GM18520 (cell line): ENCODE data around the gene SLC1A5.

ENCODE experiments used
- ATAC-seq: cut with Tn5 transposase; IDR thresholded peaks from one replicate; pipeline ENCODE4 v1.9.1; 2021; ENCODE audit not compliant: unreplicated experiment

SLC1A5 gene

DNA sequence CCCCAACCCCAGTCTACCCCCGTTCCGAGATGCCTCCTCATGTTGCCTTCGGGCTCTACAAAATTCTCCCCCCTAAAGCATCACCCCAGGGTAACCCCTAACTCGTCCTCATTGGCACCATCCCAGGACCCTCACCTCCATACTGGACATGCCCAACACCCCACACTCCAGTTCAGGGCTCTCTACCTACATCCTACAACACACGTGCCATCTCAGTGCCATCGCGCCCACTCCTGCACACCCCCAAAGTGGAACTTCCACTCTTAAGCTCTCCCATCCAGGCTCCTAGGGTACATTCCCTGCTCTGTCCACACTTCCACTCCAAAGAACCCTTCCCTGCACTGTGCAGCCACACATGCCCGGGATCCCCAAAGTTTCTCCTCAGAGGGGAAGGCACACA, 43.4 kb downstream of the SLC1A5 start:
- ATAC-seq = no peak

DNA sequence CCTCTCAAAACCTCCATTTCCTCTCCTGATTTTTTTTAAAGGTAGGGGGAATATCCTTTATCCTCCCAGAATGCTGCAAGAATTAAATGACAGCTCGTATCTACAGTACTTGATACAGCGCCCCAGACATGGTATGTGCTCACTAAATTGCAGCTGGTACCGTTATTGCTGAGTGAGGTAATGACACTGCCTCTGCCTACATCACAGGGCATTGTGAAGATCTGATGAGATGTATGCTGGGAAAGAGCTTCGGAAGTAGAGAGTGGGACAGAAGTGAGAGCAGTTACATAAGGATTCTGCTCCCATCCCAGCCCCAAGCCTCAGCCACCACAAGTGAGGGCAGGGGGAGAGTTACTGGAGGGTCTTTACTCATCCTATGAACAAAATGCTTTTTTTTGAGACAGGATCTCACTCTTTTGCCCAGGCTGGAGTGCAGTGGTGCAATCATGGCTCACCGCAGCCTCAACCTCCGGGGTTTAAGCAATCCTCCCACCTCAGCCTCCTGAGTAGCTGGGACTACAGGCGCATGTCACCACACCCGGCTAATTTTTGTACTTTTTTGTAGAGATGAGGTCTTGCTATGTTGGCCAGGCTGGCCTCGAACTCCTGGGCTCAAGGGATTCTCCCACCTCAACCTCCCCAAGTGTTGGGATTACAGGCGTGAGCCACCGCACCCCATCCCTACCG, 44.2 kb downstream of the SLC1A5 start:
- ATAC-seq = no peak

DNA sequence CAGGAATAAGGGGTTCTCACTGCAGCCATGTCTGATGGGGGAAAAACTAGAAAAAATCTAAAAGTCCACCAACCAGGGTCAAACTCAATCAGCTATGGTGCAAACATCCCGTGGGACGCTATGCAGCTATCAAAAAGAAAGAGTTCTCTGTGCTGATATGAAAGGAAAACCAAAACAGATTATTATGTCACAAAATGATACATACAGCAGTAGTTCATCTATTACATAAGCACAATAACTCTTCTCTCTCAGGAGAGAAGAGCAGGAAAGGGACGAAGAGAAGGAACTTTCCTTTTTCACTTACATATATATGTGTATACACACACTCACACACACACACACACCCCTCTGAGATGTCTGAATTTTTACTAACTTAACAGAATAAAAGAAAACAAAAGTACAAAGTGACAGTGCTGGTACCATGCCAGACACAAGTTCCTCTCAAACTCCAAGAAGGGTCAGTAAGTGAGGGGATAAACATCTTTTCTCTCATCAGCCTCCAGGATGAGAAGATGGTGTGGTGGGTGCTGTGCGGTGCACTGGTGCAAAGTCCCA, 45.4 kb downstream of the SLC1A5 start:
- no peak for ATAC-seq

DNA sequence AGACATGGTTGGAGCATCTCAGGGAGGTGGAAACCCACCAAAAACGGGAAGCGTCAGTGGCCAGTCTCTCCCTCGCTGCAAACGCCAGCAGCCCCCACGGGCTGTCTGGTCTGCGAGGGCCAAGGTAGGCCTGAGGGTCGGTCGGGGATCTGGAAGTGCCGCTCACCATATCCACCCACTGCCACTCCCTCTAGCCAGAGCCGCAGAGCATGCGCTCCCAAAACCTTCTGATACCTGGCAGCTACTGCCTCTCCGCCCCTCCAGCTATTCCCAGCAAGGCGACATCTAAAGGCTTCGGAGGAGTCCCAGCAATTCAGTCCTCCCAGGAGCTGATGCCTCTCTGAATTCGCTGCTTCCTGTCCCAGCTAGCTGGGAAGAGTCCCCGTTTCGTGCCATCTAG, 46.9 kb downstream of the SLC1A5 start:
- no peak for ATAC-seq

DNA sequence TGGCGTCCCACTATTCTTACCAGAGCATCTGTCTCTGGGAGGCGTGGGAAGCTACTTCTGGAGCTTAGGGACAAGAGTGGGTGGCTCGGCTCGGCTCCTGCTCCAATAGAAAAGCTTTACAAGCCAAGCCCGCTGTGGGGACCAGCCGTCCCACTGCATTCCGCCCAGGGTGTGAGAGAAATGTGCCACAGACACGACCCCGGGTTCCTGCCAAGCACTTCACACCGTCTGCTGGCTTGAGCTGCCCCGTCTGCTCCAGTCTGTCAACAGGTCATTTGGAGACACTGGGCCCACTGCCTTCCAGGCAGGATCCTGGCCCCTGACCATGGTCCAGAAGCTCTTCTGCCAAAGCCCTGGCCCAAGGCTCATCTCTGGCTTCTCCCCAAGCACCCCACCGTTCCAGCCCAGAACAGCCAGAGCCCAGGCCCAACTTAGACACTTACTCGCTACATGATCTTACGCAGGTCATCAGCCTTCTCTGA, 49.1 kb downstream of the SLC1A5 start:
- no peak for ATAC-seq

DNA sequence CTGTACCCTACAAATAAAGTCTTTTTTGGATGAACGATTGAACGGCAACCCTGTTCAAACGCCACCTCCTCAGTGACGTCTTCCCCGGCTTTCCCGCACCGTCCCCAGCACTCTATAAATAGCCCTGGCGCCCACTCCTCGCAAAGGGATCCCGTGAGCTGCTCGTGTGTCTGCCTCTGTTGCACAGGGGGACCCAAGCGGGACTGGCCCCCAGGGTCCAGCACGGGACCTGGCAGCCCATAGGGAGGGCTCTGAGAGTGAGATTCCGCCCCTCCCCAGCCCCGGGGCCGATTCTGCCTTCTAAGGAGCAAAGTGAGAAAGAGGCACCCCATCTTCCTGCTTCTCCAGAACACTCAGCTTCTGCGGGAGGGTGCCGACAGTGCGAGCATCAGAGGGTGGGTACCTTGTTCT, 50.6 kb downstream of the SLC1A5 start:
- no peak for ATAC-seq

DNA sequence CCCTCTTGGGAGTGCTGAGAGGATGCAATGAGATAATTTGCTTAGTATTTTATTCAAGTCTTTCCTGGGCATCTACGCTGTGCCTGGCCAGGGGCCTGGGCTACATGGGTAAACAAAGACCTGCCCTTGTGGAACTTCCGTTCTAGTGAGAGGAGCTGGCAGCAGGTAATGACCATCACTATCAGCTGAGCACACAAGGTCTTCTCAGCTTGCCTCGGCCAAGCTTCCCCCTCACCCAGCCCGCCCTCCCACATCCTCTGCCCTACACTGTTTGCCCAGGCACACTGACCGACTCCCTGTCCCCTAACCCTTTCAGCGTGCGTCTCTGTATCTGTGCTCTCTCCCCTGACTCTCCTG, 51.1 kb downstream of the SLC1A5 start:
- ATAC-seq = no peak

DNA sequence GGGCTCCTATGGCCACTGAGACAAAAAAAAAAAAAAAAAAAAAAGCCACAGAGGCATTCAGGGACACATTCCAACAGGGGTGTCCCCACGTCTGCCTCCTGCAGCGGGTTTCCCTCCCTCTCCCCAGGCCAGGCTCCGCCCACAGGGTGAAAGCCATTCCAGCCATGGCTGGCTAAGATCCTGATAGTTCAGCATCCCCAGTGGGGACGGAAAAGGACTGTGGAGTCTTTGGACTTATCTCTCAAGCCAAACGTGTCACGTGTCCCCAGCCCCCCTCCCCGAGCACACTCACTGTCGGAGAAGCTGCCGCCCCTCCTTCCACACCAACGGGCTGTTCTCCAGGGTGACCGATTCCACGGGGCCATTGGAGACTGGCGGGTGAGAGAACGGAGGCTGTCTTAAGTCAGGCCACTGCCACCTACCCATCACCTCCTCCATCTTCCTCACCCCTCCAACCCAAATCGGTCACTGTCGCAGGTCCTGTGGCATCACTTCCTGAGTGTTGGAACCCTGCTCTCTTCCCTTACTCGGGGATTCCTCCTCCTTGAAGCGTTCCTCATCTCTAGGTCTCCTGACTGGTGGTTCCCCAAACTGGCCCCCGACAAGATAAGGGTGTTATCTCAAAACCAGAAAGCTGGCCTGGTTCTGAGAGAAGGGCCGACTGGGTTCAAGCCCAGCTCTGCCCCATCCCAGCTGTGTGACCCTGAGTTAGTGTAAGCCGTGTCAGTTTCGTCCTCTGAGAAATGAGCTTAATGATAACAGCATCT, 51.7 kb downstream of the SLC1A5 start:
- no peak for ATAC-seq

DNA sequence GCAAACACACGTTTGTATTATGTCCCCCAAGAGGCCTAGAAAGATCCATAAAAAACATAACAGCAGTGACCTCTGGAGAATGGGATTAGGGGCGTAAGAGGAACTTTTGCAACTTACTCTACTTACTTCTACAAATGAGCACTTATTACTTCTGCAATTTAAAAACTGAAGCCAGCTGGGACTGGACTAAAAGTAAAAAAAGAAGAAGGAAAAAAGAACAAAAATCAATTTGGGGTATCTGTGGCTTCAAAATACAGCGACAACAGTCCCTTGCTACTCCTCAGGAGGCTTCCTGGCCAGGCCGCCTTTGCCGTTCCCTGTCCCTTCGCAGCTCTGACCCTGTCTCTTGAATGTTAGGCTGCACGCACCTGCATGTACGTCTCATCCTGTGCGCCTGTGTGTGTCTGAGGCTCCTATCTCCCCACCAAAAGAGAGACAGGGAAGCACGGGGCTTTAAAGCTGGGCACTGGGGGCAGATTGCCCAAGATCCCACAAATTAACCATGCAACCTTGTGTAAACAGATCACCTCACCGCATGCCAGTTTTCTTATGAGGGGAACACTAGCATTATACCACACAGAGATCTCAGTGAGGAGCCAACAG, 54.6 kb downstream of the SLC1A5 start:
- ATAC-seq = no peak

DNA sequence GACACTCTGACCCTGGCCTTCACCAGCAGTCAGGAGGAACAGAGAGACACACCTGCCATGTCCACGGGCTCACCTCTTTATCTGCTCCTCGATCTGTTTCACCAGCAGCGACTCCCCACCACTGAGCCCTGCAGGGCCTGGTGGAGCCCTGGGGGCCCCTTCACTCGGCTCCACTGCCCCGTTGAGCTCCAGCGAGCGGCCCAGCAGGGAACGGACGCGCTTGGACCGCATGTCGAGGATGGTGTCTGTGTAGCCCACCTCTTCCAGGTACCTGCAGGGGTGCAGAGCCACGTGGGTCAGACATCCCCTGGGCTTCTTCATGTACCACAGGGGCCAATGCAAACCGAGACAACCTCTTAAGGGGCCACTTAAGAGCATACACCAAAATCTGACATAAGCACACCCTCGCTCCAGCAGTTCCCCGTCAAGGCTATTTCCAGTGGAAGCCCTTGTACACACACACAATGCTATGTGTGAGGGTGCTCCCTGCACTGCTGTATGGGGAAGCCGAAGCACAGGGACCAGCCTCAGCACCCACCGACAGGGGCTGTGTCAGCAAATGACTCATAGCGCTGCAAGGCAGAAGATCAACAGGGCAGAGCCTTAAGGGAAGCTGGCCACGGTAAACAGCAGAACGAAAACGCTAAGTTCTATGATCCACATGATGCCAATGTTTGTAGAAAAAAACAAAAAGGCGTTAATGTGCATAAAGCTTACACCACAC, 55.3 kb downstream of the SLC1A5 start:
- ATAC-seq = no peak

DNA sequence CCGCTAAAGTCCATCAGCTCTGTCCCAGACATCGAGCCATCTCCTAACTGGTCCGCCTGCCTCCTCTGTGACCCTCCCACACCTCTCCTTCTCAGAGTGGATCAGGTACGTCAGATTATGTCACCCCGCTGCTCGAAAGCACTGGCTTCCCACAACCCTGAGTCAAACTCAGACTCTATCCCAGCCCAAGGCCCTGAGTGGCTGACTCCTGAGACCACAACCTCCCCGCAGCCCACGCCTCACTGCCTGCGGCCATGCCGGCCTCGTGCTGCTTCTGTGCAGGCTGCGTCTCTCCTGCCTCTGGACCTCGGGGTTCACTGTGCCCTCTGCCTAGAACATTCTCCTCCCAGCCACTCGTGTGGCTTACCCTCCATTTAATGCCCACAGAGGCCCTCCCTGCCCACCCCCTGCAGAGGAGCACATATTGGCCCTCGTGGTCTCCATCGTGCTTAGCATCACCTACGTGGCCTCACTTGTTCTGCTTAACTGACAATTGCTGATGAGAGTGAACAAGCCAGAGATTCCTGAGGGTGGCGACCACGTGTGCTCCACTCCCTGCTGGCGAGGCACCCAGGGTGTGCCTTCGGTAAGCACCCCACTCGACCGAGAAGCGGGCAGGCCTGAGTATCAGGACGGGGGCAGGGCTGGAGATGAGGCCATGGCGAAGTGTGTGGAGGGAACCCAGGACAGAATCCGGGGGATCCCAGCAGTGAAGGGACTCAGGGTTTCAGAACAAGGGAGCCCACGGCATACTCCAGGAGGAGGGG, 56.0 kb downstream of the SLC1A5 start:
- ATAC-seq = no peak

DNA sequence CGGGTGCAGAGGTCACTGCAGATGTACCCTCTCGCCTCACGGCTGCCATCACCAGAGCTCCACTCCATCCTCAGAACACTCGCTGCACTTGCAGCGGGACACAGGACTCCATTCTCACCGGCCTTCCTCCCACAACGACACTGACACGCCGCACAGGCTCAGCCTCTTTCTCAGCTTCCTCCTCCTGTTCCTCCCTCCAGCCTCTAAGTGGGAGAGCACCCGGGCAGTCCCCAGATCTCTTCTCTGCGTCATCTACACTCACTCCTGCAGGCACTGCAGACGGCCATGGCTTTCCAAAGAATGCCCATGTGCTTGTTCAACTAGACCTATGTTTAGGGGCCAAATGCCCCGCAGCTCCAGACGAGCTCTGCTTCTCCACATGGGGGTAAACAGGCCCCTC, 56.8 kb downstream of the SLC1A5 start:
- ATAC-seq = no peak

DNA sequence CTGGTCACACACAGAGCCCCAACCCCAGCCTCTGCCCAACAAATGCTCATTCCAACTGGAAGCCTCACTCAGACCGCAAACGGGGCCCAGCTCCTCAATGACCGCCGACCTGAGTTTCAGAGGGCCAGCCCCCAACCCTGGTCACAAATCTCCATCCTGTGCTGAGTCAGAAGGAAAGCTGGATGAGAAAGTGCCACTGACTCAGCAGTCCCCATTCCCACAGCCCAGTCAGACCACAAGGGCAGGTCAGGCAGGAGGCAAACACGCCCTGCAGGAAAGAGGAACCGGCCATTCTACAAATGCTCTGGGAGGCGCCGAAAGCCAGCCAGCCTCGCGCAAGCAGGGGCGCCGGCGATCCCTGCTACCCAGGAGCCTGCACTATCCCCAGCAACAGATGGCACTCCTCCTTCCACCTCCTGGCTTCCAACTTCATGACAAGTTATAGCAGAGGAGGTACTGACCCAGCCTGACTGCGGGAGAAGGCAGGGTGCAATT, 57.3 kb downstream of the SLC1A5 start:
- ATAC-seq = no peak

DNA sequence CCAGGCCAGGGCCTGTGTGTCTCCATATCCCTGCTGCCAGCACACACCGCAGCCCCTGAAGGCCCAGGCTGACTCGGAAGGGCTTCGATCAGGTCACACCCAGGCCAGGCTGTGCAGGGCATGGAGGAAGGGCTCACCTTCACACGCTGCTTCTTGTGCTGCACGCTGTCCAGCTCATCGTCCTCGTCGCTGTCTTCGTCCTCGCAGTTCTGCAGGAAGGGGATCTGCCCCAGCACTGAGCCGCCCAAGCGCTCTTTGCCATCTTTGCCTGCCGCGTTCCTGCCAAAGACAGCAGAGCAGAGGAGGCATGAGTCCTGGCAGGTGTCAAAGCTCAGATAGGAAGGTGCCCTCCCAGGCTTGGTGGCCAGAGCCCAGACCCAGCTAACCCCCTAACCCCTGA, 57.8 kb downstream of the SLC1A5 start:
- ATAC-seq = no peak

DNA sequence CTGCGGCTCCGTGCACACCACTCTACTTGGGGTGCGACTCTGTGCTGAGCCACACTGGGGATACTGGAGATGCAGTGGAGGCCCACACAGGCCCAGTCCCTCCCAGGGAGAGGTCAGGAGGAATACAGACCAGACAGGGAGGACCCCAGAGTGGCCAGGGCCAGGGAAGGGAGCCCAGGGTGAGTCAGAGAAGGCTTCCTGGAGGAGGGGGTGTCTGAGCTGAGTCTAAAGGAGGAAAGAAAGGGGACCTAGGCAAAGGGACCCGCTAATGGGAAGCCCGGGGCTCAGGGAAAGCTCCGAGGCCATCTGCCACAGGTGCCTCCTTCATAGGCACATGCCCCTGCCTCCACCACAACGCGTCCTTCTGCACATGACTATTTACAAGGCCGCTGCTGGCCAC, 58.2 kb downstream of the SLC1A5 start:
- no peak for ATAC-seq

DNA sequence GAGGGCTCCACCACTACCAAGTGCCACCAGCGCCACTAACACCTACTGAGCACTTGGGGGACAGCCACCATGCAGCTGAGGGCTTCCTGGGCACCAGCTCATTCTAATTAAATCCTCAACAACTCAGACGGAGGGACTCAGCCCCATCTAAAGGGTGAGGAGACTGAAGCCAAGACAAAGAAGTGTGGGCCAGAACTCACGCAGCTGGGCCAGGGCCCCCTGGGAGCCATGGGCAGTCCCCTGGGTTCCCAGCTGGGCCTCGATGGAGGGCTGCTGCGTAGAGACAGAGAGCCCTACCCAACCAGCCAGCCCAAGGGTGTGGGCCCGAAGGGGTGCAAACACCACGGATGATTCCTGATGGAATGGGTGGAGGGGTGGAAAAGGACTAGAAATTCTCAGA, 58.7 kb downstream of the SLC1A5 start:
- no peak for ATAC-seq

DNA sequence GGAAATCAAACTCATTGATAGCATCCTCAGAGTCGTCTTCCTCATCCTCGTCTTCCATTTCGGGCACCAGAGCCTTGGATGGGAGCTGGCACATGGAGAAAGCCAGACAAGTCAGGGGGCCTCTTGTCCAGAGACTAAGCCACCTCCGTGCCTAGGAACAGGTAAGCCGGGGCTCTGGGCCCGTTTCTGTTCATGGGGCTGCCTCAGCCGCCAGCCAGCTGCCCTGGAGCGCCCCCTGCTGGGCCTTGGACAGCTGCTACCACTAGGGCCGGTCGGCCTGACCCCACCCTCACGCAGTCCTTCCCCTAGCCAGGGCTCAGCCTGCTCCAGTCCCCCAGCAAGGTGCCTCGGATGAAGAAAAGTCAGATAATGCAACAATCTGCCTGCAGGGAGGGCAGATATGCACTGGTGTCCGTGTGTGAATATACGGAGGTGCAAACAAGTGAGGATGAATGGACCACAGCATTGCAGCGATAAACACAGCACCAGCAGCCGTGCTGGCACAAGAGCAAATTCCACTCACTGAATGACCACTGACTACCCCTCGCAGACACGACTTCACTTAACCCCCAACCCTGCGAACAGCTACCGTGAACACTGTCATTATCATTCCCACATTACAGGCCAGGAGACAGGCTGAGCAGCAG, 59.6 kb downstream of the SLC1A5 start:
- no peak for ATAC-seq

DNA sequence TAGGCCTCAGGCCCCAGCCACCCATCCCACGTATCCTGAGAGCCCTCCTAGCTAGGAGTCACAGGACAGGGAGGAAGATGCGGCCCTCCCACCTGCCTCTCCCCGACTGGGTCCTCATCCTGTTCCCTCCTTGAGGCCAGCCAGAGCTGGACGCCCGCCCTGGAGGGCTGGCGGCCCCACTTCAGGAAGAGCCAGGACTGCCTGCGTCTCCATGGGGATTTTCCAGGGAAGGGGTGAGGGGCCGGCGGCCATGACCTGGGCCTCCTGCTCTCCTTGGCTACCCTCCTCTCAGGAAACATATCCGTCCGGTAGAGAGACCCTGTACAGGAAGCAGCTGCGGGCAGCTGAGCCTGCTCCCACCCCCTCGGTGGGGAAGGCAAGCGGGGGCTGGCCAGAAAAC, 60.2 kb downstream of the SLC1A5 start:
- no peak for ATAC-seq

DNA sequence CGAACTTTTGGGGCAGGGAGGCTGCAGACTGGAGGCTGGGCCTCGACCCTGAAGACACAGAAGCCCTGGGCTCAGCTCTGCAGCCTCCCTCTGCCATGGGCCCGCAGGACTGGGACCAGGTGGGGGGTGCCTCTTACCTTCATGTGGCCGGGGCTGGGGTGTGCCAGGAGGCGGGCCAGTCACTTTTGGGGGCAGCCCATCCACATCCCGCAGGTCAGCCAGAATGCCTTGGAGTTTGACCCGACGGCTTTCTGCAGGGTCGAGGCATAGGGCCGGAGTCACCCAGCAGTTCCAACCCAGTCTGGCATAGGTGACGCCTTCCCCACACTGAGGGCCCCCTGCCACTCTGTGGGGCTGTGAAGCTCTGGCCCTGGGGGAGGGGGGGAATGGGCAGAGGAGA, 60.6 kb downstream of the SLC1A5 start:
- ATAC-seq = no peak

DNA sequence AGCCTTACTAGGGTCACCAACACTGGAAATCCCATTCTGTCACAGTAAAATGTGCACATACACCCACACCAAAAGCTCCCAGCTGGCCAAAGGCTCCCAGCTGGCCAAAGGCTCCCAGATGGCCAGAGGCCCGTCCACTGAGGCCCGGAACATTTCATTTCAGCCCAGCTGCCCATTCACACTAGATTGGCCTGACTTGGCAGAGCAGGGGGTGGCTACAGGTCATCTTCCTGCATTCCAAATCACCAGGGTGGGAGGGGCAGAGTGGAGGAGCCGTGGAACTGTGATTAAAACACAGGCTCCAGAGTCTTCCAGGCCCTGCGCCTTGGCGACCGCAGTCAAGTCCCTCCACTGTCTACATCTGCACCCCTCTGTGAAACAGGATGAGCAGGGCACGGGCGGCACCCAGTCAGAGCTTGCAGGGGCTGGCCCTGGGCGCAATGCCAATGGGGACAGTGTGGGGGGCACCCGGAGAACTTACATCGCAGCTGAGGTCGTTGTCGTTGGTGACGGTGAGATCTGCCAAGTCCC, 61.4 kb downstream of the SLC1A5 start:
- ATAC-seq = no peak
